Astrocyte (in vitro differentiated cells and primary cell): Measurements from ENCODE around the gene ZNF322. TPM values are rescaled to one million over a fixed set of nuclear protein-coding genes. Genes with fewer than 3 reads are reported as not detected.

ENCODE experiments used
- DNase-seq: peaks from one replicate; pipeline ENCODE4 v3.0.0-alpha.2; 2010; ENCODE audit warnings: low read depth
- FAIRE-seq: peaks from 2 replicates; lab custom pipeline; 2011; peaks lifted over from hg19 to GRCh38; lab: Jason Lieb, UNC
- H2AFZ ChIP-seq: 2 replicates; pipeline ENCODE4 v1.6.0; 2012; ENCODE audit warnings: low read depth, low read length, inconsistent platforms
- H3K27ac ChIP-seq: 2 replicates; pipeline ENCODE4 v1.5.1; 2011; ENCODE audit warnings: low read depth, low read length, inconsistent platforms
- H3K27me3 ChIP-seq: 2 replicates; pipeline ENCODE4 v1.6.0; 2011; ENCODE audit warnings: low read length, inconsistent platforms; ENCODE audit not compliant: insufficient read depth
- H3K36me3 ChIP-seq: 2 replicates; pipeline ENCODE4 v1.5.1; 2011; ENCODE audit warnings: low read length, inconsistent platforms; ENCODE audit not compliant: insufficient read depth
- H3K4me1 ChIP-seq: 2 replicates; pipeline ENCODE4 v1.5.1; 2011; ENCODE audit warnings: low read length, inconsistent platforms; ENCODE audit not compliant: insufficient read depth
- H3K4me2 ChIP-seq: 2 replicates; pipeline ENCODE4 v1.6.0; 2012; ENCODE audit warnings: low read length, inconsistent platforms
- H3K4me3 ChIP-seq: 2 replicates; pipeline ENCODE4 v1.5.1; 2011; ENCODE audit warnings: low read depth, mild to moderate bottlenecking, low read length, inconsistent platforms; ENCODE audit not compliant: insufficient read depth
- H3K79me2 ChIP-seq: 2 replicates; pipeline ENCODE4 v1.6.0; 2012; ENCODE audit warnings: mild to moderate bottlenecking, low read length, inconsistent platforms; ENCODE audit not compliant: insufficient read depth
- H3K9ac ChIP-seq: 2 replicates; pipeline ENCODE4 v1.6.0; 2012; ENCODE audit warnings: mild to moderate bottlenecking, low read length, inconsistent platforms
- H3K9me3 ChIP-seq: 2 replicates; pipeline ENCODE4 v1.5.1; 2012; ENCODE audit warnings: low read depth, mild to moderate bottlenecking, low read length, inconsistent platforms; ENCODE audit not compliant: insufficient read depth
- H4K20me1 ChIP-seq: 2 replicates; pipeline ENCODE4 v1.6.0; 2012; ENCODE audit warnings: low read length, inconsistent platforms; ENCODE audit not compliant: insufficient read depth
- H3K27ac Mint-ChIP-seq: one replicate; pipeline ENCODE4 v1.8.0; 2021; ENCODE audit warnings: mild to moderate bottlenecking, mixed read lengths; ENCODE audit not compliant: unreplicated experiment
- H3K27me3 Mint-ChIP-seq: one replicate; pipeline ENCODE4 v1.8.0; 2021; ENCODE audit warnings: low read depth, mixed read lengths; ENCODE audit not compliant: unreplicated experiment
- H3K36me3 Mint-ChIP-seq: one replicate; pipeline ENCODE4 v1.8.0; 2021; ENCODE audit warnings: low read depth, mixed read lengths; ENCODE audit not compliant: unreplicated experiment
- H3K4me1 Mint-ChIP-seq: one replicate; pipeline ENCODE4 v1.8.0; 2021; ENCODE audit warnings: low read depth, mixed read lengths; ENCODE audit not compliant: unreplicated experiment
- H3K4me3 Mint-ChIP-seq: one replicate; pipeline ENCODE4 v1.8.0; 2021; ENCODE audit warnings: mild to moderate bottlenecking, moderate library complexity, mixed read lengths; ENCODE audit not compliant: unreplicated experiment
- H3K9me3 Mint-ChIP-seq: one replicate; pipeline ENCODE4 v1.8.0; 2021; ENCODE audit warnings: mild to moderate bottlenecking, mixed read lengths; ENCODE audit not compliant: unreplicated experiment
- CTCF ChIP-seq: IDR thresholded peaks from 2 replicates; pipeline ENCODE4 v1.5.1; 2011; ENCODE audit warnings: low read depth, mild to moderate bottlenecking, inconsistent platforms, low read length, moderate library complexity; ENCODE audit not compliant: insufficient read depth
- EZH2 ChIP-seq: IDR thresholded peaks from 2 replicates; pipeline ENCODE4 v1.6.1; 2012; ENCODE audit warnings: mild to moderate bottlenecking, low read length, inconsistent platforms; ENCODE audit not compliant: insufficient read depth
- total RNA-seq: library from RNA; stranded (reverse); gene quantifications from 2 replicates; pipeline ENCODE4 v1.2.1, GENCODE V29; 2021

The ZNF322 gene
- total RNA-seq, 1 donor from 2014 or later: 27.3 TPM

GRCh38 chr6:26599134-26599533, 60.4 kb downstream of the ZNF322 start:
- no peaks in the 10 kb centered on the region for H3K27me3 Mint-ChIP-seq
- H3K36me3 Mint-ChIP-seq: peaks cover 3% of the 10 kb centered on the region
- peaks cover 17% of the 10 kb centered on the region for H3K4me1 ChIP-seq
- H3K27ac ChIP-seq: no peak overlapping the region
- H3K27me3 ChIP-seq: no peaks in the 10 kb centered on the region
- DNase-seq: no peak
- H3K9me3 Mint-ChIP-seq: no peaks in the 10 kb centered on the region
- no peak overlapping the region for H3K4me2 ChIP-seq
- peaks cover 10% of the 10 kb centered on the region for H4K20me1 ChIP-seq
- H3K36me3 ChIP-seq: peaks cover 17% of the 10 kb centered on the region
- H3K9me3 ChIP-seq: no peaks in the 10 kb centered on the region
- no peak overlapping the region for H3K4me3 ChIP-seq
- H3K27ac Mint-ChIP-seq: no peak overlapping the region
- TF ChIP-seq CTCF: no peak
- no peak for TF ChIP-seq EZH2
- H3K79me2 ChIP-seq: peaks cover 22% of the 10 kb centered on the region
- no peak overlapping the region for H2AFZ ChIP-seq
- H3K9ac ChIP-seq: no peak overlapping the region
- FAIRE-seq: no peak
- H3K4me1 Mint-ChIP-seq: peaks cover 3% of the 10 kb centered on the region
- no peak overlapping the region for H3K4me3 Mint-ChIP-seq

GRCh38 chr6:26598267-26598666, 61.3 kb downstream of the ZNF322 start:
- TF ChIP-seq EZH2 (no peak), CTCF (no peak)
- no peaks in the 10 kb centered on the region for H3K27me3 Mint-ChIP-seq
- peaks cover 3% of the 10 kb centered on the region for H3K36me3 Mint-ChIP-seq
- peaks cover 17% of the 10 kb centered on the region for H3K4me1 ChIP-seq
- no peak overlapping the region for H3K4me3 Mint-ChIP-seq
- H3K27ac Mint-ChIP-seq: no peak overlapping the region
- peaks cover 17% of the 10 kb centered on the region for H3K36me3 ChIP-seq
- peaks cover 10% of the 10 kb centered on the region for H4K20me1 ChIP-seq
- no peaks in the 10 kb centered on the region for H3K9me3 Mint-ChIP-seq
- H3K79me2 ChIP-seq: peaks cover 22% of the 10 kb centered on the region
- H3K4me2 ChIP-seq: peak overlapping the region; percentile 99
- peak overlapping the region; percentile 99 for H3K4me3 ChIP-seq
- H3K9me3 ChIP-seq: no peaks in the 10 kb centered on the region
- peaks cover 3% of the 10 kb centered on the region for H3K27me3 ChIP-seq
- FAIRE-seq (no peak), DNase-seq (no peak)
- no peak overlapping the region for H3K27ac ChIP-seq
- H2AFZ ChIP-seq: no peak overlapping the region
- H3K4me1 Mint-ChIP-seq: peaks cover 3% of the 10 kb centered on the region
- peak overlapping the region; percentile 96 for H3K9ac ChIP-seq

- Histone ChIP-seq H2AFZ (no peak overlapping the region), H3K27ac (peak overlapping the region; percentile 90), H3K9ac (peak overlapping the region; percentile 96), H4K20me1 (peaks cover 10% of the 10 kb centered on the region), H3K4me2 (peak overlapping the region; percentile 99), H3K36me3 (peaks cover 17% of the 10 kb centered on the region), H3K4me3 (peak overlapping the region; percentile 99), H3K9me3 (no peaks in the 10 kb centered on the region), H3K27me3 (peaks cover 4% of the 10 kb centered on the region), H3K4me1 (peaks cover 17% of the 10 kb centered on the region), H3K79me2 (peaks cover 22% of the 10 kb centered on the region)
- Mint-ChIP-seq H3K36me3 (peaks cover 3% of the 10 kb centered on the region), H3K9me3 (no peaks in the 10 kb centered on the region), H3K27ac (no peak overlapping the region), H3K27me3 (no peaks in the 10 kb centered on the region), H3K4me1 (peaks cover 3% of the 10 kb centered on the region), H3K4me3 (no peak overlapping the region)
- FAIRE-seq: no peak
- no peak for DNase-seq
- no peak for TF ChIP-seq CTCF
- no peak for TF ChIP-seq EZH2
Measured at GRCh38 chr6:26597821-26598220, 61.7 kb downstream of the ZNF322 start.
